Loucy (cell line): ENCODE measurements around the gene ATP1B3.
"Not testable (repeated sequence)": the region's sequence is repeated elsewhere in the genome, so short reads cannot be mapped to it uniquely, and the experiment has no call there.

Source experiments
- H2AFZ ChIP-seq: fragments of 200-600 bp; sonication (generic); 2 replicates; pipeline ENCODE4 v1.6.0; 2016; ENCODE audit warnings: antibody characterized with exemption, mild to moderate bottlenecking, low read length, moderate library complexity
- H3F3A ChIP-seq: fragments of 200-600 bp; 2 replicates; pipeline ENCODE4 v1.6.0; 2016; ENCODE audit warnings: antibody characterized with exemption, low read depth, mild to moderate bottlenecking
- H3K27me3 ChIP-seq: fragments of 200-600 bp; sonication (generic); 2 replicates; pipeline ENCODE4 v1.6.1; 2014; ENCODE audit warnings: low read length, mild to moderate bottlenecking; ENCODE audit not compliant: insufficient read depth, poor library complexity, severe bottlenecking
- H3K36me3 ChIP-seq: fragments of 200-600 bp; sonication (generic); 2 replicates; pipeline ENCODE4 v1.6.1; 2016; ENCODE audit warnings: low read length; ENCODE audit not compliant: insufficient read depth
- H3K4me1 ChIP-seq: fragments of 200-600 bp; sonication (generic); 2 replicates; pipeline ENCODE4 v1.5.1; 2014; ENCODE audit warnings: low read length, mild to moderate bottlenecking; ENCODE audit not compliant: insufficient read depth, poor library complexity, severe bottlenecking
- H3K4me2 ChIP-seq: fragments of 200-600 bp; sonication (generic); 2 replicates; pipeline ENCODE4 v1.6.0; 2014; ENCODE audit warnings: antibody characterized with exemption, low read length, low read depth, mild to moderate bottlenecking; ENCODE audit not compliant: poor library complexity, severe bottlenecking
- H3K4me3 ChIP-seq: fragments of 200-600 bp; sonication (generic); 2 replicates; pipeline ENCODE4 v1.5.1; 2014; ENCODE audit warnings: low read length, mild to moderate bottlenecking, mixed read lengths; ENCODE audit not compliant: poor library complexity, severe bottlenecking
- H3K79me2 ChIP-seq: fragments of 200-600 bp; sonication (generic); 2 replicates; pipeline ENCODE4 v1.6.1; 2014; ENCODE audit warnings: low read length; ENCODE audit not compliant: insufficient read depth
- H3K9ac ChIP-seq: fragments of 200-600 bp; sonication (generic); 2 replicates; pipeline ENCODE4 v1.6.0; 2014; ENCODE audit warnings: mild to moderate bottlenecking, low read depth, low read length, moderate library complexity; ENCODE audit not compliant: poor library complexity, severe bottlenecking
- H3K9me2 ChIP-seq: fragments of 200-600 bp; sonication (generic); replicated peaks from 2 replicates; pipeline ENCODE4 v1.6.1; 2016; ENCODE audit warnings: low read depth, low read length, mixed read lengths
- H3K9me3 ChIP-seq: fragments of 200-600 bp; sonication (generic); 2 replicates; pipeline ENCODE4 v1.6.1; 2014; ENCODE audit warnings: mild to moderate bottlenecking, antibody characterized with exemption, low read length, low read depth; ENCODE audit not compliant: insufficient read depth
- H4K20me1 ChIP-seq: fragments of 200-600 bp; sonication (generic); 2 replicates; pipeline ENCODE4 v1.6.0; 2014; ENCODE audit warnings: antibody characterized with exemption, low read length, mild to moderate bottlenecking; ENCODE audit not compliant: insufficient read depth, poor library complexity, severe bottlenecking
- EZH2phosphoT487 ChIP-seq: fragments of 200-600 bp; IDR thresholded peaks from 2 replicates; pipeline ENCODE4 v1.6.1; 2018; ENCODE audit warnings: antibody characterized with exemption, mild to moderate bottlenecking, moderate library complexity, borderline replicate concordance
- TF ChIP-seq, protein P1 (sequence below): fragments of 200-600 bp; sonication (generic); conservative IDR thresholded peaks from 2 replicates; pipeline ENCODE4 v1.5.1; 2014; ENCODE audit warnings: mild to moderate bottlenecking, antibody characterized with exemption, low read length

ATP1B3 gene

DNA sequence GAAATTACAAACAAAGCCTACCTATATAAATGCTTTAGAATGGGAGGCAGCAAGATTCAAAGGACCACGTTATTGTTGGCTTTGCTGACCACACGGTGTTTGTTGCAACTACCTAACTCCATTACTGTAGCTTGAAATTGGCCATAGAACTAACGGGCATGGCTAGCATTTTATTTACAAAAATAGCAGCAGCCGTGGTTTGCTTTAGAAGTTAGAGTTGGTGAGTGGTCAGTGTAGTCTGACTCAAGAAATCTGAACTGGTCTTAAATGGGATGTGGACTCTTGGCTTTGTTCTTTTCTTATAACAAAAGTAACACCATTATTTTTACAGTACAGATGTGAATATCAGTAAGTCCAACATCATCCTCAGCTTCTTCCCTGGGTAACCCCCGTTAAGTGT lies 10.6 kb downstream of the ATP1B3 start:
- Histone ChIP-seq H3K27me3 (no peaks in the 10 kb centered on the region), H3K9me3 (peaks cover 2% of the 10 kb centered on the region; the same call in 1 of the 2 replicates), H3K4me1 (peaks cover 13% of the 10 kb centered on the region), H3K36me3 (no peaks in the 10 kb centered on the region; the same call in 1 of the 2 replicates), H4K20me1 (peaks cover 6% of the 10 kb centered on the region), H3K4me3 (no peak overlapping the region), H3K4me2 (no peak overlapping the region), H3K79me2 (peaks cover 84% of the 10 kb centered on the region), H3K9ac (no peak overlapping the region), H3K9me2 (no peaks in the 10 kb centered on the region), H2AFZ (no peak overlapping the region), H3F3A (no peaks in the 10 kb centered on the region; the same call in 1 of the 2 replicates)
- no peak for TF ChIP-seq EZH2phosphoT487
- TF ChIP-seq, protein P1, sequence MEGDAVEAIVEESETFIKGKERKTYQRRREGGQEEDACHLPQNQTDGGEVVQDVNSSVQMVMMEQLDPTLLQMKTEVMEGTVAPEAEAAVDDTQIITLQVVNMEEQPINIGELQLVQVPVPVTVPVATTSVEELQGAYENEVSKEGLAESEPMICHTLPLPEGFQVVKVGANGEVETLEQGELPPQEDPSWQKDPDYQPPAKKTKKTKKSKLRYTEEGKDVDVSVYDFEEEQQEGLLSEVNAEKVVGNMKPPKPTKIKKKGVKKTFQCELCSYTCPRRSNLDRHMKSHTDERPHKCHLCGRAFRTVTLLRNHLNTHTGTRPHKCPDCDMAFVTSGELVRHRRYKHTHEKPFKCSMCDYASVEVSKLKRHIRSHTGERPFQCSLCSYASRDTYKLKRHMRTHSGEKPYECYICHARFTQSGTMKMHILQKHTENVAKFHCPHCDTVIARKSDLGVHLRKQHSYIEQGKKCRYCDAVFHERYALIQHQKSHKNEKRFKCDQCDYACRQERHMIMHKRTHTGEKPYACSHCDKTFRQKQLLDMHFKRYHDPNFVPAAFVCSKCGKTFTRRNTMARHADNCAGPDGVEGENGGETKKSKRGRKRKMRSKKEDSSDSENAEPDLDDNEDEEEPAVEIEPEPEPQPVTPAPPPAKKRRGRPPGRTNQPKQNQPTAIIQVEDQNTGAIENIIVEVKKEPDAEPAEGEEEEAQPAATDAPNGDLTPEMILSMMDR = no peak

DNA sequence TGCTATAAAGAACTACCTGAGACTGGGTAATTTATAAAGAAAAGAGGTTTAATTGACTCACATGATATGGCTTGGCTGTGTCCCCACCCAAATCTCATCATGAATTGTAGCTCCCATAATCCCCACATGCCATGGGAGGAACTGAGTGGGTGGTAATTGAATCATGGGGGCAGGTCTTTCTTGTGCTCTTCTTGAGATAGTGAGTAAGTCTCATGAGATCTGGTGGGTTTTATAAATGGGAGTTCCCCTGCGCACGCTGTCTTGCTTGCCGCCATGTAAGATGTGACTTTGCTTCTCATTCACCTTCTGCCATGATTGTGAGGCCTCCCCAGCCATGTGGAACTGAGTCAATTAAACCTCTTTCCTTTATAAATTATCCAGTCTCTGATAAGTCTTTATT lies 12.1 kb downstream of the ATP1B3 start:
- H2AFZ ChIP-seq = not testable (repeated sequence)

DNA sequence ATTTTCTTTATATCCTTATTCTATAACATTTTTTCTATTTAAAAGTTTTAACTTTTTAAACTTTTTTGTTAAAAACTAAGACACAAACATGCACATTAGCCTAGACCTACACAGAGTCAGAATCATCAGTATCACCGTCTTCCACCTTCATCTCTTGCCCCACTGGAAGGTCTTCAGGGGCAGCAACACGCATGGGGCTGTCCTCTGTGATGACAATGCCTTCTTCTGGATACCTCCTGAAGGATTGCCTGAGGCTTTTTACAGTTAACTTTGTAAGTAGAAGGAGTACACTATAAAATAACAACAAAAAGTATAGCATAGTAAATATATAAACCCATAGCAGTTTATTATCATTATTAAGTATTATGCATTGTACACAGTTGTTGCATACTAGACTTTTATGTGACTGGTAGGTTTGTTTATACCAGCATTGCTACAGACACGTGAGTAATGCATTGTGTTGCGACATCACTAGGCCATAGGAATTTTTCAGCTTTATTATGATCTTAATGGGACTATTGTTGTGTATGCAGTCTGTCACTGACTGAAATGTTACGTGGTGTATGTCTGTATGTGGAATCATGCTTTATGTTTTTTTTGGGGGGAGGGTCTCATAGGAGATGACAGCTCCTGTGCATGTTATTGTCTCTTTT lies 18.2 kb downstream of the ATP1B3 start:
- H3K4me1 ChIP-seq = peaks cover 2% of the 10 kb centered on the region
- no peak overlapping the region for H3K4me3 ChIP-seq
- H3K27me3 ChIP-seq = no peaks in the 10 kb centered on the region
- no peak overlapping the region for H3K4me2 ChIP-seq
- peaks cover 10% of the 10 kb centered on the region for H4K20me1 ChIP-seq
- H3K9me3 ChIP-seq = peaks cover 6% of the 10 kb centered on the region; the same call in 1 of the 2 replicates
- H3K79me2 ChIP-seq = peaks cover 56% of the 10 kb centered on the region
- H3K9me2 ChIP-seq = no peaks in the 10 kb centered on the region
- H3F3A ChIP-seq = no peaks in the 10 kb centered on the region
- peaks cover 16% of the 10 kb centered on the region; the same call in 1 of the 2 replicates for H3K36me3 ChIP-seq
- H3K9ac ChIP-seq = no peak overlapping the region
- TF ChIP-seq, protein P1 = no peak
- no peak for TF ChIP-seq EZH2phosphoT487
- H2AFZ ChIP-seq = no peak overlapping the region

More for the DNA sequence above, 12.1 kb downstream of the ATP1B3 start:
- H3K4me2 ChIP-seq, H3K27me3 ChIP-seq, H3K9me2 ChIP-seq, H3F3A ChIP-seq, H3K9ac ChIP-seq, H3K9me3 ChIP-seq, H3K36me3 ChIP-seq, H3K4me3 ChIP-seq: not testable (repeated sequence)
- Histone ChIP-seq H3K4me1 (peaks cover 11% of the 10 kb centered on the region), H3K79me2 (peaks cover 82% of the 10 kb centered on the region), H4K20me1 (peaks cover 10% of the 10 kb centered on the region)

DNA sequence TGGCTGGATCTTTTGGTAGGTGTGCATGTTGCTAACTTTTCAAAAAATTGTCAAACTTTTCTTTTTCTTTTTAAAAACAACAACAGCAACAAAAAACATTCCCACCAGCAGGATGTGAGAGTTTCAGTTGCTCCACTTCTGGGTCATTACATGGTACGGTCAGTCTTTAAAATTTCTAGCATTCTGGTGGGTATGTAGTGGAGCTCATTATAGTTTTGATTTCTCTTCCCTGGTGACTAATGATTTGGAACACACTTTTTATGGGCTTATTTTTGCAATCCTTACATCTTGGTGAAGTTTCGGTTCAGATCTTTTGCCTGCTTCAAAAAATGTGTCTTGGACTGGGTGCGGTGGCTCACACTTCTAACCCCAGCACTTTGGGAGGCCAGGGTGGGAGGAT lies 19.3 kb downstream of the ATP1B3 start:
- peaks cover 2% of the 10 kb centered on the region for H3K4me1 ChIP-seq
- H3K4me2 ChIP-seq = no peak overlapping the region
- peaks cover 10% of the 10 kb centered on the region for H4K20me1 ChIP-seq
- H3K9me2 ChIP-seq = no peaks in the 10 kb centered on the region
- no peak overlapping the region for H2AFZ ChIP-seq
- TF ChIP-seq, protein P1 = no peak
- TF ChIP-seq EZH2phosphoT487 = no peak
- H3K36me3 ChIP-seq = peaks cover 24% of the 10 kb centered on the region; the same call in 1 of the 2 replicates
- no peak overlapping the region for H3K9ac ChIP-seq
- H3K4me3 ChIP-seq = no peak overlapping the region
- H3K27me3 ChIP-seq = no peaks in the 10 kb centered on the region
- H3K9me3 ChIP-seq = peaks cover 14% of the 10 kb centered on the region; the same call in 1 of the 2 replicates
- no peaks in the 10 kb centered on the region for H3F3A ChIP-seq
- peaks cover 61% of the 10 kb centered on the region for H3K79me2 ChIP-seq
